HepG2 (cell line): ENCODE results near the gene GGPS1. TPM values are rescaled to one million over a fixed set of nuclear protein-coding genes. Genes with fewer than 3 reads are reported as not detected.

ENCODE experiments used
- FOSL2 ChIP-seq: sonication (generic); formaldehyde crosslinking; IDR thresholded peaks from 2 replicates; pipeline ENCODE4 v1.4.0; 2020; ENCODE audit warnings: missing genetic modification reagents
- GFI1 ChIP-seq: sonication (generic); formaldehyde crosslinking; IDR thresholded peaks from 2 replicates; pipeline ENCODE4 v1.5.0; 2020; ENCODE audit warnings: missing genetic modification reagents, mild to moderate bottlenecking, borderline replicate concordance
- HBP1 ChIP-seq: IDR thresholded peaks from 2 replicates; pipeline ENCODE4 v1.6.1; 2016; ENCODE audit warnings: low read depth, control low read depth
- HOXA7 ChIP-seq: sonication (generic); formaldehyde crosslinking; IDR thresholded peaks from 2 replicates; pipeline ENCODE4 v1.8.1; 2022; ENCODE audit warnings: mild to moderate bottlenecking, missing genetic modification reagents, moderate library complexity
- MYC ChIP-seq: sonication (generic); formaldehyde crosslinking; IDR thresholded peaks from 2 replicates; pipeline ENCODE4 v1.9.0; 2021; ENCODE audit warnings: missing genetic modification reagents, borderline replicate concordance
- MYNN ChIP-seq: sonication (generic); formaldehyde crosslinking; IDR thresholded peaks from 2 replicates; pipeline ENCODE4 v1.4.0; 2020; ENCODE audit warnings: mild to moderate bottlenecking, low read depth, missing genetic modification reagents
- SAFB2 ChIP-seq: sonication (generic); formaldehyde crosslinking; IDR thresholded peaks from 2 replicates; pipeline ENCODE4 v1.5.1; 2020; ENCODE audit warnings: missing genetic modification reagents, low read depth, mild to moderate bottlenecking, borderline replicate concordance
- SATB2 ChIP-seq: sonication (generic); formaldehyde crosslinking; IDR thresholded peaks from 2 replicates; pipeline ENCODE4 v1.5.0; 2020; ENCODE audit warnings: missing genetic modification reagents
- ZBED4 ChIP-seq: sonication (generic); formaldehyde crosslinking; IDR thresholded peaks from 2 replicates; pipeline ENCODE4 v1.4.0; 2020; ENCODE audit warnings: missing genetic modification reagents, borderline replicate concordance
- ZBTB3 ChIP-seq: sonication (generic); formaldehyde crosslinking; IDR thresholded peaks from 2 replicates; pipeline ENCODE4 v1.4.0; 2020; ENCODE audit warnings: low read depth, mild to moderate bottlenecking, moderate library complexity, missing genetic modification reagents, borderline replicate concordance
- ZBTB8A ChIP-seq: sonication (generic); formaldehyde crosslinking; IDR thresholded peaks from 2 replicates; pipeline ENCODE4 v1.4.0; 2020; ENCODE audit warnings: mild to moderate bottlenecking, low read depth, missing genetic modification reagents, borderline replicate concordance
- ZNF224 ChIP-seq: sonication (generic); formaldehyde crosslinking; IDR thresholded peaks from 2 replicates; pipeline ENCODE4 v1.5.0; 2020; ENCODE audit warnings: mild to moderate bottlenecking, missing genetic modification reagents
- ZNF362 ChIP-seq: sonication (generic); formaldehyde crosslinking; IDR thresholded peaks from 2 replicates; pipeline ENCODE4 v1.4.0; 2020; ENCODE audit warnings: missing genetic modification reagents, mild to moderate bottlenecking, borderline replicate concordance
- ZNF816 ChIP-seq: sonication (generic); formaldehyde crosslinking; IDR thresholded peaks from 2 replicates; pipeline ENCODE4 v1.8.0; 2022; ENCODE audit warnings: missing genetic modification reagents, mild to moderate bottlenecking, borderline replicate concordance
- polyA plus RNA-seq, 8 experiments: library from polyadenylated mRNA; depleted of rRNA in 3 of 8; stranded (reverse) in 7 of 8; unstranded in 1 of 8; fragments of >200 nt; fragmentation: Illumina TruSeq in 4 of 8; extraction: Trizol in 4 of 8; gene quantifications; 2 replicates each; pipeline versions ENCODE4 v1.2.1 to v1.2.3, GENCODE V29; 2011 to 2016; ENCODE audit warnings: low read depth in 4 of 8, missing spikeins in 1 of 8, mixed read lengths in 1 of 8; ENCODE audit not compliant: insufficient read depth in 1 of 8
- total RNA-seq, 5 experiments: library from RNA; depleted of rRNA; stranded (reverse); fragments of >200 nt; fragmentation: Illumina TruSeq; extraction: Trizol; gene quantifications; 2 replicates each; pipeline ENCODE4 v1.2.3, GENCODE V29; 2016; ENCODE audit warnings: low read depth in 1 of 5
- TF ChIP-seq, protein P1 (sequence below): sonication (generic); formaldehyde crosslinking; IDR thresholded peaks from 2 replicates; pipeline ENCODE4 v1.5.1; 2020; ENCODE audit warnings: missing genetic modification reagents, mild to moderate bottlenecking, borderline replicate concordance
- TF ChIP-seq, protein P2 (sequence below): sonication (generic); formaldehyde crosslinking; IDR thresholded peaks from 2 replicates; pipeline ENCODE4 v1.8.1; 2023; ENCODE audit warnings: mild to moderate bottlenecking, moderate library complexity, missing genetic modification reagents
- TF ChIP-seq, protein P3 (sequence below): sonication (generic); formaldehyde crosslinking; IDR thresholded peaks from 2 replicates; pipeline ENCODE4 v1.4.0; 2020; ENCODE audit warnings: mild to moderate bottlenecking, missing genetic modification reagents

The GGPS1 gene
- total and polyA plus RNA-seq, 2 of the 13 experiments (the other 11 are each of a cell fraction or from before 2014, with no cell fraction given), result 28.8 to 42.6 TPM

- TF ChIP-seq, protein P1, sequence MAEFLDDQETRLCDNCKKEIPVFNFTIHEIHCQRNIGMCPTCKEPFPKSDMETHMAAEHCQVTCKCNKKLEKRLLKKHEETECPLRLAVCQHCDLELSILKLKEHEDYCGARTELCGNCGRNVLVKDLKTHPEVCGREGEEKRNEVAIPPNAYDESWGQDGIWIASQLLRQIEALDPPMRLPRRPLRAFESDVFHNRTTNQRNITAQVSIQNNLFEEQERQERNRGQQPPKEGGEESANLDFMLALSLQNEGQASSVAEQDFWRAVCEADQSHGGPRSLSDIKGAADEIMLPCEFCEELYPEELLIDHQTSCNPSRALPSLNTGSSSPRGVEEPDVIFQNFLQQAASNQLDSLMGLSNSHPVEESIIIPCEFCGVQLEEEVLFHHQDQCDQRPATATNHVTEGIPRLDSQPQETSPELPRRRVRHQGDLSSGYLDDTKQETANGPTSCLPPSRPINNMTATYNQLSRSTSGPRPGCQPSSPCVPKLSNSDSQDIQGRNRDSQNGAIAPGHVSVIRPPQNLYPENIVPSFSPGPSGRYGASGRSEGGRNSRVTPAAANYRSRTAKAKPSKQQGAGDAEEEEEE, result no peak
- TF ChIP-seq HBP1 (CRISPR knock-in tag) (0 out of 2 replicates have a peak, but pooled peaks have one; percentile 47), HOXA7 (no peak), MYC (CRISPR knock-in tag) (no peak), ZNF362 (CRISPR knock-in tag) (0 out of 2 replicates have a peak, but pooled peaks have one; percentile 54), MYNN (CRISPR knock-in tag) (no peak), SATB2 (no peak), GFI1 (CRISPR knock-in tag) (no peak; the same call in 1 of the 2 replicates), SAFB2 (CRISPR knock-in tag) (no peak; the same call in 1 of the 2 replicates), ZBED4 (CRISPR knock-in tag) (no peak), FOSL2 (CRISPR knock-in tag) (no peak; the same call in 1 of the 2 replicates), ZNF816 (CRISPR knock-in tag) (no peak), ZNF224 (CRISPR knock-in tag) (no peak), ZBTB8A (CRISPR knock-in tag) (no peak), ZBTB3 (no peak)
- TF ChIP-seq, protein P2, sequence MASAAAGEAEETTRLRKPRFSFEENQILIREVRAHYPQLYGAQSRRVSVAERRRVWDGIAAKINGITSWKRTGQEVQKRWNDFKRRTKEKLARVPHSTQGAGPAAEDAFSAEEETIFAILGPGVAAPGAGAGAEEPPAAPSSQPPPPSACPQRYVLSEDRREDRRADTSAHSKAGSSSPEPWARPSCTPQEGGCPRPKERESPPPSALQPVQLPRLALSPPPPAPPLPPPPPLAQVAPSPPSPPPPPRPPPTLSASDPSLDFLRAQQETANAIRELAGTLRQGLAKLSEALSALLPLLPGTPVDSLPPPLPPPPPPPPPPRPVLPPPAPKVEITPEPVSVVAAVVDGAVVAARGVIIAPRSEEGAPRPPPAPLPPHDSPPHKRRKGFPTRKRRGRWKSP (CRISPR knock-in tag), result no peak
- TF ChIP-seq, protein P3, sequence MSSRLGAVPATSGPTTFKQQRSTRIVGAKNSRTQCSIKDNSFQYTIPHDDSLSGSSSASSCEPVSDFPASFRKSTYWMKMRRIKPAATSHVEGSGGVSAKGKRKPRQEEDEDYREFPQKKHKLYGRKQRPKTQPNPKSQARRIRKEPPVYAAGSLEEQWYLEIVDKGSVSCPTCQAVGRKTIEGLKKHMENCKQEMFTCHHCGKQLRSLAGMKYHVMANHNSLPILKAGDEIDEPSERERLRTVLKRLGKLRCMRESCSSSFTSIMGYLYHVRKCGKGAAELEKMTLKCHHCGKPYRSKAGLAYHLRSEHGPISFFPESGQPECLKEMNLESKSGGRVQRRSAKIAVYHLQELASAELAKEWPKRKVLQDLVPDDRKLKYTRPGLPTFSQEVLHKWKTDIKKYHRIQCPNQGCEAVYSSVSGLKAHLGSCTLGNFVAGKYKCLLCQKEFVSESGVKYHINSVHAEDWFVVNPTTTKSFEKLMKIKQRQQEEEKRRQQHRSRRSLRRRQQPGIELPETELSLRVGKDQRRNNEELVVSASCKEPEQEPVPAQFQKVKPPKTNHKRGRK (CRISPR knock-in tag), result no peak
These were observed 655 bp upstream of the GGPS1 start, which contains the start of gene ARID4B (continued) for GRCh38 chr1:235327559-235328270.
